Panc1 (cell line): ENCODE measurements around the gene SLC30A7. TPM values are rescaled to one million over a fixed set of nuclear protein-coding genes. Genes with fewer than 3 reads are reported as not detected.

Experiments used
- ATAC-seq: fragments of 200-7000 bp; cut with Tn5 transposase; 2 replicates; pipeline ENCODE4 v1.9.1; 2020; ENCODE audit warnings: mild to moderate bottlenecking, moderate library complexity
- BruUV-seq: library from RNA; stranded (reverse); fragments of 400-500 nt; replicated peaks from 2 replicates; lab custom pipeline; 2021; lab: Mats Ljungman, UMichigan
- CTCF ChIA-PET: fragments of 300-600 bp; sonication (Branson Sonifier 250); formaldehyde crosslinking; loops from one replicate; lab custom pipeline; 2022; ENCODE audit warnings: antibody characterized with exemption; lab: Charles Lee
- POLR2A ChIA-PET: fragments of 300-600 bp; sonication (Branson Sonifier 250); formaldehyde crosslinking; loops from one replicate; lab custom pipeline; 2022; ENCODE audit warnings: antibody characterized with exemption; lab: Charles Lee
- DNase-seq: peaks from one replicate; pipeline ENCODE4 v3.0.0-alpha.2; 2010; ENCODE audit warnings: low read depth, low spot score
- H3K27ac ChIP-seq: 2 replicates; pipeline ENCODE4 v1.5.1; 2011; ENCODE audit warnings: mild to moderate bottlenecking, low read length, inconsistent platforms
- H3K27me3 ChIP-seq: fragments of 200-500 bp; sonication (Bioruptor generic); 2 replicates; pipeline ENCODE4 v1.6.0; 2014; ENCODE audit warnings: low read length, inconsistent platforms; ENCODE audit not compliant: control insufficient read depth, insufficient read depth
- H3K36me3 ChIP-seq: fragments of 200-500 bp; sonication (Bioruptor generic); 2 replicates; pipeline ENCODE4 v1.5.1; 2014; ENCODE audit warnings: inconsistent platforms, mild to moderate bottlenecking, low read length, moderate library complexity; ENCODE audit not compliant: control insufficient read depth, insufficient read depth
- H3K4me1 ChIP-seq: 2 replicates; pipeline ENCODE4 v1.5.1; 2011; ENCODE audit warnings: inconsistent platforms, mild to moderate bottlenecking, low read length, moderate library complexity; ENCODE audit not compliant: control insufficient read depth, insufficient read depth
- H3K4me3 ChIP-seq, 2 experiments: 2 replicates each; pipeline ENCODE4 v1.5.1; 2011 to 2012; ENCODE audit warnings: low read depth in 2 of 2, low read length in 2 of 2, mild to moderate bottlenecking in 2 of 2, inconsistent platforms in 1 of 2, moderate library complexity in 1 of 2
- H3K9me3 ChIP-seq: fragments of 200-500 bp; sonication (Bioruptor generic); 2 replicates; pipeline ENCODE4 v1.5.1; 2014; ENCODE audit warnings: low read depth, mild to moderate bottlenecking, inconsistent platforms, low read length, moderate library complexity; ENCODE audit not compliant: control insufficient read depth, insufficient read depth
- POLR2AphosphoS5 ChIP-seq: IDR thresholded peaks from 2 replicates; pipeline ENCODE4 v1.6.1; 2012; ENCODE audit warnings: mild to moderate bottlenecking, low read depth, low read length, moderate library complexity
- TCF7L2 ChIP-seq: IDR thresholded peaks from 2 replicates; pipeline ENCODE4 v1.6.1; 2011; ENCODE audit warnings: mild to moderate bottlenecking, low read depth, low read length, inconsistent platforms
- in situ Hi-C: cut with HindIII; loops from 2 replicates; pipeline ENCODE4 v1.10.0; 2016; ENCODE audit warnings: low sequenced_read_pairs, low pct_unique_long_range_greater_than_20kb
- intact Hi-C: fragments of 100-400 bp; cut with micrococcal nuclease; formaldehyde crosslinking; loops from one replicate; pipeline ENCODE4 v1.10.0; 2022; ENCODE audit not compliant: unreplicated experiment
- total RNA-seq: library from RNA; stranded (reverse); gene quantifications from one replicate; pipeline ENCODE4 v1.2.1, GENCODE V29; 2021; ENCODE audit not compliant: unreplicated experiment
- TF ChIP-seq, protein P1 (sequence below): fragments of 450-650 bp; IDR thresholded peaks from 2 replicates; pipeline ENCODE4 v1.5.1; 2017; ENCODE audit warnings: mild to moderate bottlenecking
- TF ChIP-seq, protein P2 (sequence below), 2 experiments: IDR thresholded peaks; 2 replicates each; pipeline ENCODE4 v1.6.1; 2011 to 2012; ENCODE audit warnings: low read depth in 2 of 2, control low read depth in 1 of 2, low read length in 1 of 2, mild to moderate bottlenecking in 1 of 2, moderate library complexity in 1 of 2; ENCODE audit not compliant: insufficient read depth in 1 of 2

The SLC30A7 gene
- total RNA-seq, 1 experiment from 2014 or later: 18.5 TPM

DNA sequence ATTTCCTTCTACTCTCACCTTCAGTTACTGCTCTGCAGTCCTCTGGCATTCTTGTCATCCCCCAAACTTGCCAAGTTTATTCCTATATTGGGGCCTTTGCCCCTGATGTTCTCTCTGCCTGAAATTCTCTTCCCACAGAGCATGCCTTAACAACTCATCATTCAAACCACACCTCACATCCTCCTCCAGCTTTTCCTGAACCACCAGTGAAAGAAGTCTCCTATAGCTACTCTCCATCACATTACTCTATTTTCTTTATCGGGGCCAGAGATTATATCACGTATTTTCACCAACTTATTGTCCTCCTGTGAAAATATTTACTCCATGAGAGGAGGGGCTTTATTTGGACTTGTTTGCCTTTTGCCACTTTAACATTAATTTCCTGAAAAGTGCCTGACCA, 33.3 kb upstream of the SLC30A7 start:
- no TSS peak for BruUV-seq
- TF ChIP-seq TCF7L2: no peak
- TF ChIP-seq, protein P1, sequence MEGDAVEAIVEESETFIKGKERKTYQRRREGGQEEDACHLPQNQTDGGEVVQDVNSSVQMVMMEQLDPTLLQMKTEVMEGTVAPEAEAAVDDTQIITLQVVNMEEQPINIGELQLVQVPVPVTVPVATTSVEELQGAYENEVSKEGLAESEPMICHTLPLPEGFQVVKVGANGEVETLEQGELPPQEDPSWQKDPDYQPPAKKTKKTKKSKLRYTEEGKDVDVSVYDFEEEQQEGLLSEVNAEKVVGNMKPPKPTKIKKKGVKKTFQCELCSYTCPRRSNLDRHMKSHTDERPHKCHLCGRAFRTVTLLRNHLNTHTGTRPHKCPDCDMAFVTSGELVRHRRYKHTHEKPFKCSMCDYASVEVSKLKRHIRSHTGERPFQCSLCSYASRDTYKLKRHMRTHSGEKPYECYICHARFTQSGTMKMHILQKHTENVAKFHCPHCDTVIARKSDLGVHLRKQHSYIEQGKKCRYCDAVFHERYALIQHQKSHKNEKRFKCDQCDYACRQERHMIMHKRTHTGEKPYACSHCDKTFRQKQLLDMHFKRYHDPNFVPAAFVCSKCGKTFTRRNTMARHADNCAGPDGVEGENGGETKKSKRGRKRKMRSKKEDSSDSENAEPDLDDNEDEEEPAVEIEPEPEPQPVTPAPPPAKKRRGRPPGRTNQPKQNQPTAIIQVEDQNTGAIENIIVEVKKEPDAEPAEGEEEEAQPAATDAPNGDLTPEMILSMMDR: no peak
- in situ Hi-C loops: no loop called here
- no peak for DNase-seq
- no peaks in the 10 kb centered on the region for H3K36me3 ChIP-seq
- H3K27ac ChIP-seq: no peak overlapping the region
- H3K27me3 ChIP-seq: no peaks in the 10 kb centered on the region; the same call in 1 of the 2 replicates
- CTCF ChIA-PET: no interaction called here
- H3K4me1 ChIP-seq: no peaks in the 10 kb centered on the region
- no peak overlapping the region for H3K4me3 ChIP-seq
- no peaks in the 10 kb centered on the region for H3K9me3 ChIP-seq
- intact Hi-C loops: no loop called here
- ATAC-seq: no peak
- POLR2A ChIA-PET: no interaction called here

DNA sequence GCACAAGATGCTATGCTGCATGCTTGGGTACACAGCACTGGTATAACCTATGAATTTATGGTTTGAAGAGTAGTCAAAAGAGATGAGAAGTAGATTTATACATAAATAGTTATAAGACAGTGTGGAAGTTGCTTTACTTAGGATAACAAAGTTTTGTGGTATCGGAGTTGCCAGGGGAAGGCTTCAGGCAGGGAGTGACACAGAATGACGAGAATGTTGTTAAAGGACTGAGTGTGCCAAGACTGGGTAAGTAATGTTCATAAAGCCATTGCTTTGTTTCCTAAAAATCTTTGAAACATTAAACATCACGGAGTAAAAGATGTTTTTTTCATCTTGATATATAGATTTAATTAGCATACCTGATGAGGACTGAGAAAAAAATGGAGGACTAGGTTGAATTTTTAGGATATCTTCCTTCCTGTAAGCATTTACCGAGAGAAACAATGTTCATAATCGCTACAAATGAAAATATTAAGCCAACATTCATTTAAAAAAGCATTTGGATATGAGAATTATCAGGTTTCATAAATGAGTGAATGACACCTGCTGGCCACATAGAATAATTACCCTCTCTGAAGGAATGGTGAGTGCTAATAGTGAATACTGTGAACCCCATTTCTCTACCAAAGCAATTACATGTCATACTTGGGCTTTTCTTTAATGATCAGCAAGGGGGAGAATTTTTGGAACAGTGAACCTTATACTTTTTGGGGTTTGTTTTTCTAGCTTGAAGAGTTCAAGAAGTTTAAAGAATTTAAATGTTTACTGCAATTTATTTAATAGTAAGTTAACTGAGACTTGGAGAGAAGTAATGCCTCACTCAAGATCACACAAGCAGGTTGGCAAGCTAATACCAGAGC, 29.6 kb upstream of the SLC30A7 start:
- no peak for DNase-seq
- in situ Hi-C loops: no loop called here
- no peak for ATAC-seq
- H3K27me3 ChIP-seq: no peaks in the 10 kb centered on the region
- H3K36me3 ChIP-seq: no peaks in the 10 kb centered on the region
- BruUV-seq: no TSS peak
- no peak overlapping the region for H3K4me3 ChIP-seq
- H3K27ac ChIP-seq: no peak overlapping the region
- POLR2A ChIA-PET: no interaction called here
- no peaks in the 10 kb centered on the region for H3K4me1 ChIP-seq
- TF ChIP-seq, protein P2, sequence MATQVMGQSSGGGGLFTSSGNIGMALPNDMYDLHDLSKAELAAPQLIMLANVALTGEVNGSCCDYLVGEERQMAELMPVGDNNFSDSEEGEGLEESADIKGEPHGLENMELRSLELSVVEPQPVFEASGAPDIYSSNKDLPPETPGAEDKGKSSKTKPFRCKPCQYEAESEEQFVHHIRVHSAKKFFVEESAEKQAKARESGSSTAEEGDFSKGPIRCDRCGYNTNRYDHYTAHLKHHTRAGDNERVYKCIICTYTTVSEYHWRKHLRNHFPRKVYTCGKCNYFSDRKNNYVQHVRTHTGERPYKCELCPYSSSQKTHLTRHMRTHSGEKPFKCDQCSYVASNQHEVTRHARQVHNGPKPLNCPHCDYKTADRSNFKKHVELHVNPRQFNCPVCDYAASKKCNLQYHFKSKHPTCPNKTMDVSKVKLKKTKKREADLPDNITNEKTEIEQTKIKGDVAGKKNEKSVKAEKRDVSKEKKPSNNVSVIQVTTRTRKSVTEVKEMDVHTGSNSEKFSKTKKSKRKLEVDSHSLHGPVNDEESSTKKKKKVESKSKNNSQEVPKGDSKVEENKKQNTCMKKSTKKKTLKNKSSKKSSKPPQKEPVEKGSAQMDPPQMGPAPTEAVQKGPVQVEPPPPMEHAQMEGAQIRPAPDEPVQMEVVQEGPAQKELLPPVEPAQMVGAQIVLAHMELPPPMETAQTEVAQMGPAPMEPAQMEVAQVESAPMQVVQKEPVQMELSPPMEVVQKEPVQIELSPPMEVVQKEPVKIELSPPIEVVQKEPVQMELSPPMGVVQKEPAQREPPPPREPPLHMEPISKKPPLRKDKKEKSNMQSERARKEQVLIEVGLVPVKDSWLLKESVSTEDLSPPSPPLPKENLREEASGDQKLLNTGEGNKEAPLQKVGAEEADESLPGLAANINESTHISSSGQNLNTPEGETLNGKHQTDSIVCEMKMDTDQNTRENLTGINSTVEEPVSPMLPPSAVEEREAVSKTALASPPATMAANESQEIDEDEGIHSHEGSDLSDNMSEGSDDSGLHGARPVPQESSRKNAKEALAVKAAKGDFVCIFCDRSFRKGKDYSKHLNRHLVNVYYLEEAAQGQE (IDR thresholded peaks at IDR 0.05; ENCODE audit: insufficient read depth in 1 of 2, low read depth in 2 of 2, low read length in 1 of 2): no peak
- no peak for TF ChIP-seq POLR2AphosphoS5
- TF ChIP-seq, protein P1: peak; percentile 48; the same call in 1 of the 2 replicates
- intact Hi-C loops: loop anchor here (5.0 kb wide), 3 partner anchors 259 to 1059 kb away; partner anchors contain the start of gene GPR88
- H3K9me3 ChIP-seq: no peaks in the 10 kb centered on the region
- CTCF ChIA-PET: no interaction called here
